PC-9 (cell line): Measurements from ENCODE around the gene BUB1B. TPM values are rescaled to one million over a fixed set of nuclear protein-coding genes. Genes with fewer than 3 reads are reported as not detected.

Experiments used
- BruUV-seq: library from RNA; stranded (reverse); fragments of 400-500 nt; replicated peaks from 2 replicates; lab custom pipeline; 2021; lab: Mats Ljungman, UMichigan
- CTCF ChIA-PET: fragments of 300-600 bp; sonication (Branson Sonifier 250); formaldehyde crosslinking; loops from one replicate; lab custom pipeline; 2022; ENCODE audit warnings: antibody characterized with exemption; lab: Charles Lee
- POLR2A ChIA-PET: fragments of 300-600 bp; sonication (Branson Sonifier 250); formaldehyde crosslinking; loops from one replicate; lab custom pipeline; 2022; ENCODE audit warnings: antibody characterized with exemption; ENCODE audit not compliant: unreplicated experiment; lab: Charles Lee
- DNase-seq, 2 experiments: peaks; one replicate each; pipeline versions ENCODE4 v3.0.0 to v3.0.0-alpha.2; 2015 to 2022; ENCODE audit warnings: mixed read lengths in 1 of 2
- H2AFZ ChIP-seq: fragments of 200-600 bp; sonication (generic); 2 replicates; pipeline ENCODE4 v1.8.1; 2017; ENCODE audit warnings: antibody characterized with exemption
- H3F3A ChIP-seq: fragments of 200-600 bp; sonication (generic); 2 replicates; pipeline ENCODE4 v1.8.1; 2017; ENCODE audit warnings: antibody characterized with exemption, mild to moderate bottlenecking, low read depth; ENCODE audit not compliant: insufficient read depth
- H3K27ac ChIP-seq: fragments of 200-600 bp; sonication (generic); 2 replicates; pipeline ENCODE4 v1.6.1; 2016; ENCODE audit warnings: mixed run types
- H3K27me3 ChIP-seq: fragments of 200-600 bp; sonication (generic); 2 replicates; pipeline ENCODE4 v1.6.1; 2016; ENCODE audit warnings: low read depth, mixed run types; ENCODE audit not compliant: insufficient read depth
- H3K36me3 ChIP-seq: fragments of 200-600 bp; sonication (generic); 2 replicates; pipeline ENCODE4 v1.6.1; 2016; ENCODE audit warnings: low read depth, mixed run types
- H3K4me1 ChIP-seq: fragments of 200-600 bp; sonication (generic); replicated peaks from 2 replicates; pipeline ENCODE4 v1.6.1; 2016; ENCODE audit warnings: mixed run types; ENCODE audit not compliant: insufficient read depth
- H3K4me2 ChIP-seq: fragments of 200-600 bp; sonication (generic); 2 replicates; pipeline ENCODE4 v1.6.1; 2017; ENCODE audit warnings: mixed run types
- H3K4me3 ChIP-seq: fragments of 200-600 bp; sonication (generic); 2 replicates; pipeline ENCODE4 v1.6.1; 2016; ENCODE audit warnings: mixed run types
- H3K79me2 ChIP-seq: fragments of 200-600 bp; sonication (generic); 2 replicates; pipeline ENCODE4 v1.6.1; 2017; ENCODE audit warnings: low read depth, mixed run types
- H3K9me2 ChIP-seq: fragments of 200-600 bp; sonication (generic); 2 replicates; pipeline ENCODE4 v1.8.1; 2017; ENCODE audit warnings: mild to moderate bottlenecking; ENCODE audit not compliant: insufficient read depth
- H3K9me3 ChIP-seq: fragments of 200-600 bp; sonication (generic); 2 replicates; pipeline ENCODE4 v1.8.1; 2016; ENCODE audit warnings: low read depth; ENCODE audit not compliant: insufficient read depth
- H4K20me1 ChIP-seq: fragments of 200-600 bp; sonication (generic); 2 replicates; pipeline ENCODE4 v1.8.1; 2017; ENCODE audit not compliant: insufficient read depth
- EZH2 ChIP-seq: fragments of 200-600 bp; sonication (generic); IDR thresholded peaks from 2 replicates; pipeline ENCODE4 v1.8.0; 2017; ENCODE audit warnings: antibody characterized with exemption, low read depth
- intact Hi-C: fragments of 100-400 bp; cut with micrococcal nuclease; formaldehyde crosslinking; loops from one replicate; pipeline ENCODE4 v1.10.0; 2022; ENCODE audit not compliant: unreplicated experiment
- total RNA-seq: library from RNA; stranded (reverse); gene quantifications from 2 replicates; pipeline ENCODE4 v1.2.3, GENCODE V29; 2021
- TF ChIP-seq, protein P1 (sequence below): fragments of 200-600 bp; sonication (generic); conservative IDR thresholded peaks from 2 replicates; pipeline ENCODE4 v1.6.1; 2017; ENCODE audit warnings: mixed run types, antibody characterized with exemption, mild to moderate bottlenecking, moderate library complexity

BUB1B gene
- total RNA-seq, 1 experiment from 2014 or later = 75.3 TPM

GRCh38 chr15:40265355-40265754, 104.5 kb downstream of the BUB1B start:
- ChIA-PET CTCF (no interaction called here), POLR2A (no interaction called here)
- intact Hi-C loops = no loop called here
- H2AFZ ChIP-seq = no peak overlapping the region
- no peaks in the 10 kb centered on the region for H3K79me2 ChIP-seq
- H4K20me1 ChIP-seq = no peaks in the 10 kb centered on the region
- DNase-seq = no peak
- H3K9me2 ChIP-seq = no peaks in the 10 kb centered on the region
- H3F3A ChIP-seq = peaks cover 14% of the 10 kb centered on the region
- H3K36me3 ChIP-seq = no peaks in the 10 kb centered on the region
- H3K27ac ChIP-seq = no peak overlapping the region
- no peak for TF ChIP-seq EZH2
- TF ChIP-seq, protein P1, sequence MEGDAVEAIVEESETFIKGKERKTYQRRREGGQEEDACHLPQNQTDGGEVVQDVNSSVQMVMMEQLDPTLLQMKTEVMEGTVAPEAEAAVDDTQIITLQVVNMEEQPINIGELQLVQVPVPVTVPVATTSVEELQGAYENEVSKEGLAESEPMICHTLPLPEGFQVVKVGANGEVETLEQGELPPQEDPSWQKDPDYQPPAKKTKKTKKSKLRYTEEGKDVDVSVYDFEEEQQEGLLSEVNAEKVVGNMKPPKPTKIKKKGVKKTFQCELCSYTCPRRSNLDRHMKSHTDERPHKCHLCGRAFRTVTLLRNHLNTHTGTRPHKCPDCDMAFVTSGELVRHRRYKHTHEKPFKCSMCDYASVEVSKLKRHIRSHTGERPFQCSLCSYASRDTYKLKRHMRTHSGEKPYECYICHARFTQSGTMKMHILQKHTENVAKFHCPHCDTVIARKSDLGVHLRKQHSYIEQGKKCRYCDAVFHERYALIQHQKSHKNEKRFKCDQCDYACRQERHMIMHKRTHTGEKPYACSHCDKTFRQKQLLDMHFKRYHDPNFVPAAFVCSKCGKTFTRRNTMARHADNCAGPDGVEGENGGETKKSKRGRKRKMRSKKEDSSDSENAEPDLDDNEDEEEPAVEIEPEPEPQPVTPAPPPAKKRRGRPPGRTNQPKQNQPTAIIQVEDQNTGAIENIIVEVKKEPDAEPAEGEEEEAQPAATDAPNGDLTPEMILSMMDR = no peak
- no peaks in the 10 kb centered on the region for H3K9me3 ChIP-seq
- no peak overlapping the region for H3K4me2 ChIP-seq
- peaks cover 17% of the 10 kb centered on the region for H3K4me1 ChIP-seq
- H3K27me3 ChIP-seq = no peaks in the 10 kb centered on the region
- BruUV-seq = no TSS peak
- H3K4me3 ChIP-seq = no peak overlapping the region

GRCh38 chr15:40265875-40266274, 105.0 kb downstream of the BUB1B start:
- intact Hi-C loops = loop anchor here (2.0 kb wide), 1 partner anchor 27 kb away; the partner anchor contains the start of gene PAK6
- H3K4me2 ChIP-seq = 0 out of 2 replicates have a peak overlapping the region, but pooled peaks have one; percentile 48
- H3K27ac ChIP-seq = peak overlapping the region; percentile 11; the same call in 1 of the 2 replicates
- TF ChIP-seq EZH2 = no peak
- TF ChIP-seq, protein P1 = no peak
- H3K79me2 ChIP-seq = no peaks in the 10 kb centered on the region
- H3K9me3 ChIP-seq = no peaks in the 10 kb centered on the region
- peaks cover 17% of the 10 kb centered on the region for H3K4me1 ChIP-seq
- H4K20me1 ChIP-seq = no peaks in the 10 kb centered on the region
- H3K4me3 ChIP-seq = no peak overlapping the region
- CTCF ChIA-PET = no interaction called here
- no peak for DNase-seq
- peaks cover 14% of the 10 kb centered on the region for H3F3A ChIP-seq
- POLR2A ChIA-PET = no interaction called here
- BruUV-seq = no TSS peak
- no peaks in the 10 kb centered on the region for H3K9me2 ChIP-seq
- no peaks in the 10 kb centered on the region for H3K27me3 ChIP-seq
- no peaks in the 10 kb centered on the region for H3K36me3 ChIP-seq
- no peak overlapping the region for H2AFZ ChIP-seq

GRCh38 chr15:40266828-40267304, 106.0 kb downstream of the BUB1B start:
- Histone ChIP-seq H3K27me3 (no peaks in the 10 kb centered on the region), H3K9me3 (no peaks in the 10 kb centered on the region), H2AFZ (no peak overlapping the region), H3K4me1 (peaks cover 17% of the 10 kb centered on the region), H3K9me2 (no peaks in the 10 kb centered on the region), H3K27ac (peak overlapping the region; percentile 54), H3K79me2 (no peaks in the 10 kb centered on the region), H3K4me3 (no peak overlapping the region), H3K36me3 (no peaks in the 10 kb centered on the region), H3F3A (peaks cover 14% of the 10 kb centered on the region), H4K20me1 (no peaks in the 10 kb centered on the region), H3K4me2 (peak overlapping the region; percentile 59)
- no TSS peak for BruUV-seq
- CTCF ChIA-PET = interaction anchor here (0.7 to 1.0 kb wide), 2 partner anchors 27 to 49 kb away, joined by 5 to 7 read pairs; partner anchors contain the start of gene PAK6
- TF ChIP-seq, protein P1 = no peak
- TF ChIP-seq EZH2 = no peak
- DNase-seq = peak; percentile 87 to 90
- intact Hi-C loops = loop anchor here (2.0 kb wide), 1 partner anchor 28 kb away; the partner anchor contains the start of gene PAK6
- POLR2A ChIA-PET = interaction anchor here (0.6 kb wide), 2 partner anchors 9 to 671 kb away, joined by 4 to 7 read pairs; no protein-coding TSS in a partner anchor
